Heart left ventricle (tissue), 16 donors: Measurements from ENCODE around the gene NRIP2. TPM values are rescaled to one million over a fixed set of nuclear protein-coding genes. Genes with fewer than 3 reads are reported as not detected.

Experiments
- ATAC-seq, 4 donors: fragments of 200-7000 bp; cut with Tn5 transposase; one replicate each; pipeline ENCODE4 v1.9.1; 2020 to 2022; ENCODE audit warnings: moderate library complexity in 4 of 4, mild to moderate bottlenecking in 3 of 4, moderate number of reproducible peaks in 1 of 4
- DNase-seq, 5 donors: peaks; one replicate each; pipeline ENCODE4 v3.0.0-alpha.2; 2020
- H3K27ac ChIP-seq, 12 donors: fragments of 200-600 bp; sonication (generic) in 4 of 12; one replicate each; pipeline versions ENCODE4 v1.5.0 to v1.8.0; 2016 to 2022; ENCODE audit warnings: mild to moderate bottlenecking in 2 of 12
- H3K27me3 ChIP-seq, 9 donors: fragments of 200-600 bp; sonication (generic) in 2 of 9; one replicate each; pipeline versions ENCODE4 v1.5.1 to v1.8.0; 2016 to 2022; ENCODE audit warnings: mild to moderate bottlenecking in 3 of 9
- H3K36me3 ChIP-seq, 9 donors: fragments of 200-600 bp; sonication (generic) in 2 of 9; one replicate each; pipeline versions ENCODE4 v1.5.0 to v1.8.0; 2018 to 2022; ENCODE audit warnings: mild to moderate bottlenecking in 2 of 9
- H3K4me1 ChIP-seq, 12 donors: fragments of 200-600 bp; sonication (generic) in 4 of 12; one replicate each; pipeline versions ENCODE4 v1.5.0 to v1.8.0; 2016 to 2022; ENCODE audit warnings: mild to moderate bottlenecking in 3 of 12
- H3K4me3 ChIP-seq, 12 donors: fragments of 200-600 bp; sonication (generic) in 4 of 12; one replicate each; pipeline versions ENCODE4 v1.5.0 to v1.8.0; 2017 to 2022; ENCODE audit warnings: mild to moderate bottlenecking in 9 of 12, moderate library complexity in 4 of 12
- H3K9me3 ChIP-seq, 12 donors: fragments of 200-600 bp; sonication (generic) in 4 of 12; one replicate each; pipeline versions ENCODE4 v1.5.0 to v1.8.0; 2016 to 2022; ENCODE audit warnings: mild to moderate bottlenecking in 1 of 12
- CTCF ChIP-seq, 12 donors: fragments of 200-600 bp; sonication (generic) in 4 of 12; IDR thresholded peaks; one replicate each; pipeline versions ENCODE4 v1.5.0 to v1.8.0; 2018 to 2022; ENCODE audit warnings: antibody characterized with exemption in 12 of 12, mild to moderate bottlenecking in 5 of 12
- POLR2A ChIP-seq, 2 donors: fragments of 450-650 bp; IDR thresholded peaks; one replicate each; pipeline ENCODE4 v1.6.1; 2017; ENCODE audit warnings: antibody characterized with exemption in 2 of 2, mild to moderate bottlenecking in 2 of 2, moderate library complexity in 2 of 2
- WGBS, 4 donors: extraction: QIAGEN DNeasy Blood & Tissue Kit in 2 of 4; methylation state at CpG; one replicate each; pipeline versions ENCODE4 v1.1.5 to v1.1.7; 2013 to 2018; 5-methylcytosine and 5-hydroxymethylcytosine counted together
- intact Hi-C, 10 donors: fragments of 100-400 bp; cut with DNase I; formaldehyde crosslinking; loops; one replicate each; pipeline versions ENCODE4 v1.11.1 to v1.14.2; 2022
- polyA plus RNA-seq, 2 donors: library from polyadenylated mRNA; stranded (reverse); fragments of 200-250 nt; gene quantifications; one replicate each; pipeline ENCODE4 v1.2.3, GENCODE V29; 2013
- total RNA-seq, 9 donors: library from RNA; depleted of rRNA in 2 of 9; stranded (reverse); fragments of >200 nt in 2 of 9; fragmentation: NEBNext Ultra II Directional in 3 of 9; extraction: Animal tissue kit (Norgen Biotek cat#: 25700) in 3 of 9; gene quantifications; one replicate each; pipeline versions ENCODE4 v1.1.0 to v1.2.4, GENCODE V29; 2016 to 2023
- donor health status: ischemic (EF 13 %, LVEDD 7.1; RV severe dilation, severe dysfunction).
- donor health status: healthy with polysubstance abuse.
- donor health status: DM: no; HTN: yes; CAD: no.
- donor health status: DM: no; HTN: no; CAD: no.
- donor health status: ischemic (EF 25% LVEDD 6.9; RV normal size, moderate dysfunction).
- donor health status: ischemic (EF 25% LVEDD 5.7; RV mildly dilated, moderate dysfunction).
- donor health status: healthy.
- donor health status: DM: yes; HTN: yes; CAD: no.
- donor health status: ischemic (EF 35%, LVEDD 5.7; RV mildly dilated, moderate dysfunction).
- donor health status: nonischemic (EF 11% LVEDD 7.7; RV severe dilation, severe dysfunction).
- donor health status: DM: yes; HTN: yes; CAD: no.
- donor health status: PGD.
- donor health status: ischemic (EF 29% LVEDD 5.4; RV normal size, mild dysfunction).
- donor health status: nonischemic (EF 23%, LVEDD 6.1; RV moderate dilation, normal function).

NRIP2 gene
- total and polyA plus RNA-seq, 11 donors: 1.9 to 3.1 (median 2.1) TPM

- Histone ChIP-seq H3K9me3 (no peaks in the 10 kb centered on the region), H3K27me3 (no peaks in the 10 kb centered on the region), H3K4me1 (peaks cover 0 to 3% (median 0%) of the 10 kb centered on the region in 12 donors), H3K27ac (no peak overlapping the region), H3K36me3 (peaks cover 0 to 20% (median 0%) of the 10 kb centered on the region in 9 donors), H3K4me3 (no peak overlapping the region)
- DNase-seq (no peak), ATAC-seq (no peak)
- TF ChIP-seq CTCF (IDR thresholded peaks at IDR 0.05) (no peak), POLR2A (IDR thresholded peaks at IDR 0.05) (no peak)
- 91 to 93% (median 92%) methylated on average over 21 to 25 of the region's 25 CpGs for WGBS, 4 donors
- intact Hi-C loops: loop anchor here in 9 of 10 donors (5.0 to 10.0 kb wide), 5 partner anchors 87 to 182 kb away; no protein-coding TSS in a partner anchor
Observed at GRCh38 chr12:2854669-2855453, 20.0 kb upstream of the NRIP2 start.

GRCh38 chr12:2853626-2854025 is 18.8 kb upstream of the NRIP2 start:
- Histone ChIP-seq H3K27me3 (no peaks in the 10 kb centered on the region), H3K4me1 (peaks cover 0 to 3% (median 0%) of the 10 kb centered on the region in 12 donors), H3K9me3 (no peaks in the 10 kb centered on the region), H3K27ac (no peak overlapping the region), H3K36me3 (peaks cover 0 to 10% (median 0%) of the 10 kb centered on the region in 9 donors), H3K4me3 (no peak overlapping the region)
- TF ChIP-seq CTCF (IDR thresholded peaks at IDR 0.05) (peak; percentile 72 to 92 (median 81)), POLR2A (IDR thresholded peaks at IDR 0.05) (no peak)
- 15 to 17% (median 16%) methylated on average over 11 of the region's 11 CpGs for WGBS, 4 donors
- DNase-seq (peak; percentile 84 to 90 (median 85)), ATAC-seq (peak; percentile 68 to 95 (median 90))
- intact Hi-C loops: loop anchor here in 9 of 10 donors (2.0 to 10.0 kb wide), 4 partner anchors 91 to 187 kb away; no protein-coding TSS in a partner anchor

- intact Hi-C loops: loop anchor here in 9 of 10 donors (2.0 to 10.0 kb wide), 4 partner anchors 93 to 189 kb away; no protein-coding TSS in a partner anchor
Observed at GRCh38 chr12:2851931-2852330, 17.1 kb upstream of the NRIP2 start.

More at GRCh38 chr12:2851931-2852330, 17.1 kb upstream of the NRIP2 start:
- TF ChIP-seq CTCF (IDR thresholded peaks at IDR 0.05) (no peak), POLR2A (IDR thresholded peaks at IDR 0.05) (no peak)
- Histone ChIP-seq H3K4me3 (no peak overlapping the region), H3K27ac (no peak overlapping the region), H3K9me3 (no peaks in the 10 kb centered on the region), H3K36me3 (peaks cover 0 to 8% (median 0%) of the 10 kb centered on the region in 9 donors), H3K4me1 (peaks cover 0 to 3% (median 0%) of the 10 kb centered on the region in 12 donors), H3K27me3 (no peaks in the 10 kb centered on the region)
- DNase-seq (no peak), ATAC-seq (no peak)
- 83 to 93% (median 89%) methylated on average over 3 of the region's 3 CpGs for WGBS, 4 donors
